HEK293T (cell line): ENCODE data around the gene LSM2.

ENCODE experiments used
- BHLHE40 ChIP-seq: fragments of 450-650 bp; IDR thresholded peaks from 2 replicates; pipeline ENCODE4 v1.6.1; 2016; ENCODE audit warnings: mild to moderate bottlenecking, moderate library complexity, borderline replicate concordance
- CTBP1 ChIP-seq: fragments of 450-650 bp; IDR thresholded peaks from 2 replicates; pipeline ENCODE4 v1.6.1; 2016; ENCODE audit warnings: borderline replicate concordance
- ELF4 ChIP-seq: fragments of 450-650 bp; IDR thresholded peaks from 2 replicates; pipeline ENCODE4 v1.6.1; 2017; ENCODE audit warnings: antibody characterized with exemption
- FOXA1 ChIP-seq: fragments of 450-650 bp; IDR thresholded peaks from 2 replicates; pipeline ENCODE4 v1.6.1; 2016; ENCODE audit warnings: mild to moderate bottlenecking
- FOXK2 ChIP-seq: fragments of 450-650 bp; IDR thresholded peaks from 2 replicates; pipeline ENCODE4 v1.6.1; 2016; ENCODE audit warnings: mild to moderate bottlenecking
- FOXM1 ChIP-seq: fragments of 450-650 bp; IDR thresholded peaks from 2 replicates; pipeline ENCODE4 v1.6.1; 2017; ENCODE audit warnings: mild to moderate bottlenecking, borderline replicate concordance
- HDGF ChIP-seq: fragments of 450-650 bp; IDR thresholded peaks from 2 replicates; pipeline ENCODE4 v1.6.1; 2017; ENCODE audit warnings: antibody characterized with exemption, borderline replicate concordance
- LEF1 ChIP-seq: fragments of 450-650 bp; IDR thresholded peaks from 2 replicates; pipeline ENCODE4 v1.6.1; 2017; ENCODE audit warnings: mild to moderate bottlenecking, borderline replicate concordance
- NFRKB ChIP-seq: fragments of 450-650 bp; IDR thresholded peaks from 2 replicates; pipeline ENCODE4 v1.6.1; 2016; ENCODE audit warnings: mild to moderate bottlenecking, moderate library complexity
- SP1 ChIP-seq: fragments of 450-650 bp; IDR thresholded peaks from 2 replicates; pipeline ENCODE4 v1.6.1; 2017
- SUZ12 ChIP-seq: fragments of 450-650 bp; IDR thresholded peaks from 2 replicates; pipeline ENCODE4 v1.6.1; 2016; ENCODE audit warnings: mild to moderate bottlenecking
- TARDBP ChIP-seq: fragments of 450-650 bp; IDR thresholded peaks from 2 replicates; pipeline ENCODE4 v1.6.1; 2016
- ZNF384 ChIP-seq: fragments of 450-650 bp; IDR thresholded peaks from 2 replicates; pipeline ENCODE4 v1.6.1; 2016
- TF ChIP-seq, protein P1 (sequence below): fragments of 450-650 bp; IDR thresholded peaks from 2 replicates; pipeline ENCODE4 v1.6.1; 2016

DNA sequence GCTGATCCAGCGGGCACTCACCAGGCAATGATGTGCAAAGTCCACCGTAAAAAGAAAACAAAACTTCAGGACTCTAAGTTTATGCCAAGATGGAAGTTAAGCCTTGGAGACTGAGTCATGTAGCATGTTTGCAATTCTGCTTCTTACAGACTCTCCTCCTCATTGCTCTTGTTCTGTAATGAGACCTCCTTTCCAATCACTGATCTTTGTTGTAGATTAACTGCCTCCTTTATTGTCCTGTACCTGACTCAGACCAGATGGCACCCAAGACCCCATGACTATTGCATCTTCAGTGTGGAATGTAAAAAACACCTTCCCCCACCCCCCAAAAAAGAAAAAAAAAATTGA is 44.7 kb upstream of the LSM2 start:
- no peak for TF ChIP-seq HDGF
- no peak for TF ChIP-seq FOXA1
- no peak for TF ChIP-seq SUZ12
- no peak for TF ChIP-seq ELF4
- no peak for TF ChIP-seq CTBP1
- no peak for TF ChIP-seq FOXM1
- no peak for TF ChIP-seq BHLHE40
- no peak for TF ChIP-seq SP1
- TF ChIP-seq, protein P1, sequence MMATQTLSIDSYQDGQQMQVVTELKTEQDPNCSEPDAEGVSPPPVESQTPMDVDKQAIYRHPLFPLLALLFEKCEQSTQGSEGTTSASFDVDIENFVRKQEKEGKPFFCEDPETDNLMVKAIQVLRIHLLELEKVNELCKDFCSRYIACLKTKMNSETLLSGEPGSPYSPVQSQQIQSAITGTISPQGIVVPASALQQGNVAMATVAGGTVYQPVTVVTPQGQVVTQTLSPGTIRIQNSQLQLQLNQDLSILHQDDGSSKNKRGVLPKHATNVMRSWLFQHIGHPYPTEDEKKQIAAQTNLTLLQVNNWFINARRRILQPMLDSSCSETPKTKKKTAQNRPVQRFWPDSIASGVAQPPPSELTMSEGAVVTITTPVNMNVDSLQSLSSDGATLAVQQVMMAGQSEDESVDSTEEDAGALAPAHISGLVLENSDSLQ: no peak
- TF ChIP-seq NFRKB: no peak
- TF ChIP-seq ZNF384: no peak
- TF ChIP-seq FOXK2: no peak
- TF ChIP-seq LEF1: no peak
- TF ChIP-seq TARDBP: no peak
